ENCODE results near the gene GSN. TPM values are rescaled to one million over a fixed set of nuclear protein-coding genes. Genes with fewer than 3 reads are reported as not detected.

The GSN gene
- polyA plus RNA-seq, 3 donors = 67.4 to 187 (median 95.8) TPM

DNA sequence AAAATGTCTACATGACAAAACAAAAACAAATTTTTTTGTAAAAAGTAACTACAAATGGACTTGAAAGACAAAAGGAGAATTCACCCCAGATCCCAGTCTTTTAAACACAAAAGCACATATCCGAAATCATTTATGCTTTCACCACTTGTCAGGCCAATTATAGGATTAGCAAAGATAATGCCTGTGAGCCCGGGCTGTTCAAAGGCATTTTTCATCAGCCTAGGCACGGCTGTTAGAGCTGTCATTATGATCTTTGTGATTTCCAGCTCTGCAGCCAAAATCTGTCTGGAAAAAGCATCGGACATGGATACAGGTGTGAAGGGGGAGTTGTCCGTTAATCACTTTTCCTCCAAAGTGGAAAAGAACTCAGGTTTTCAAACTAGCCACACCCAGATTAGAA is 42.7 kb upstream of the GSN start:
- peaks cover 0 to 4% (median 2%) of the 10 kb centered on the region in 3 donors for H3K27me3 Mint-ChIP-seq (ENCODE audit: low read depth in 3 of 3)
- H3K27ac Mint-ChIP-seq = no peak overlapping the region
- intact Hi-C loops (cut with micrococcal nuclease) = no loop called here
- no peaks in the 10 kb centered on the region for H3K9me3 Mint-ChIP-seq
- H3K4me3 Mint-ChIP-seq = no peak overlapping the region
- Histone ChIP-seq H3K79me2 (ENCODE audit: insufficient read depth, low read length) (no peaks in the 10 kb centered on the region), H4K20me1 (ENCODE audit: insufficient read depth, low read length) (no peaks in the 10 kb centered on the region), H3K9ac (ENCODE audit: insufficient read depth, low read length, poor library complexity, severe bottlenecking) (no peak overlapping the region), H3K4me2 (replicated peaks; ENCODE audit: extremely low read depth, low read length, poor library complexity, severe bottlenecking) (no peak overlapping the region), H3K27ac (ENCODE audit: low read depth in 1 of 2, low read length in 2 of 2) (no peak overlapping the region), H2AFZ (ENCODE audit: insufficient read depth, low read depth, low read length, poor library complexity, severe bottlenecking) (no peak overlapping the region), H3K9me3 (replicated peaks in 1 of 2; ENCODE audit: control insufficient read depth in 1 of 2, insufficient read depth in 1 of 2, low read length in 2 of 2) (no peaks in the 10 kb centered on the region), H3K36me3 (replicated peaks in 1 of 2; ENCODE audit: control insufficient read depth in 1 of 2, insufficient read depth in 2 of 2, low read length in 2 of 2) (no peaks in the 10 kb centered on the region), H3K4me1 (ENCODE audit: control insufficient read depth in 1 of 2, insufficient read depth in 2 of 2, low read length in 2 of 2) (peaks cover 24 to 32% of the 10 kb centered on the region in 2 donors), H3K27me3 (ENCODE audit: control insufficient read depth in 2 of 2, insufficient read depth in 2 of 2, low read length in 2 of 2) (no peaks in the 10 kb centered on the region), H3K4me3 (replicated peaks in 1 of 3; ENCODE audit: low read depth in 2 of 3, low read length in 3 of 3) (no peak overlapping the region)
- no peak for DNase-seq
- TF ChIP-seq, protein P1, sequence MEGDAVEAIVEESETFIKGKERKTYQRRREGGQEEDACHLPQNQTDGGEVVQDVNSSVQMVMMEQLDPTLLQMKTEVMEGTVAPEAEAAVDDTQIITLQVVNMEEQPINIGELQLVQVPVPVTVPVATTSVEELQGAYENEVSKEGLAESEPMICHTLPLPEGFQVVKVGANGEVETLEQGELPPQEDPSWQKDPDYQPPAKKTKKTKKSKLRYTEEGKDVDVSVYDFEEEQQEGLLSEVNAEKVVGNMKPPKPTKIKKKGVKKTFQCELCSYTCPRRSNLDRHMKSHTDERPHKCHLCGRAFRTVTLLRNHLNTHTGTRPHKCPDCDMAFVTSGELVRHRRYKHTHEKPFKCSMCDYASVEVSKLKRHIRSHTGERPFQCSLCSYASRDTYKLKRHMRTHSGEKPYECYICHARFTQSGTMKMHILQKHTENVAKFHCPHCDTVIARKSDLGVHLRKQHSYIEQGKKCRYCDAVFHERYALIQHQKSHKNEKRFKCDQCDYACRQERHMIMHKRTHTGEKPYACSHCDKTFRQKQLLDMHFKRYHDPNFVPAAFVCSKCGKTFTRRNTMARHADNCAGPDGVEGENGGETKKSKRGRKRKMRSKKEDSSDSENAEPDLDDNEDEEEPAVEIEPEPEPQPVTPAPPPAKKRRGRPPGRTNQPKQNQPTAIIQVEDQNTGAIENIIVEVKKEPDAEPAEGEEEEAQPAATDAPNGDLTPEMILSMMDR (IDR thresholded peaks at IDR 0.05) = no peak
- H3K4me1 Mint-ChIP-seq = peaks cover 30% of the 10 kb centered on the region
- H3K36me3 Mint-ChIP-seq = peaks cover 0 to 2% of the 10 kb centered on the region in 2 donors
- no CpG with 5 or more reads among the region's 5 CpGs for WGBS (ENCODE audit: insufficient coverage)

DNA sequence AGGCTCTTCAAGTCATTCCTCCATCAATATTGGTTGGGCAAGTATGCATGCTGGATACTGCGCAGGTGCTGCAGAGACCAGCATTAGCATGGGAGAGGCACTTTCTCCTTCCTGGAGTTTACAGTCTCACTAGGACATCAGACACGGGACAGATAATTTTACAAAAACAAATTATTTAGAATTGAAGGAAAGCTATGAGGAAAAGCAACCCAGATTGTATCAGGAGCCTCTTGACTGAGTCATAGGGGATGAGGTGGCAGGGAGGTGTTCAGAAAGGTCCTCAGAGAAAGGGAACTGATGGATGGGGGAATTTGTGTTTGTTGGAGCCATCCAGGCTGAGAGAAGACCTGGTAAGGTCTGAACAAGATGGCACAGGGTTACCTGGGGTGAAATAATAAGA is 41.8 kb upstream of the GSN start:
- no peak overlapping the region for H3K4me3 Mint-ChIP-seq
- H3K27ac Mint-ChIP-seq = no peak overlapping the region
- H3K9me3 Mint-ChIP-seq = no peaks in the 10 kb centered on the region
- no CpG with 5 or more reads among the region's 2 CpGs for WGBS (ENCODE audit: insufficient coverage)
- H3K4me1 ChIP-seq (ENCODE audit: control insufficient read depth in 1 of 2, insufficient read depth in 2 of 2, low read length in 2 of 2) = peaks cover 19 to 29% of the 10 kb centered on the region in 2 donors
- no peaks in the 10 kb centered on the region for H3K36me3 Mint-ChIP-seq
- no peaks in the 10 kb centered on the region for H3K36me3 ChIP-seq (replicated peaks in 1 of 2; ENCODE audit: control insufficient read depth in 1 of 2, insufficient read depth in 2 of 2, low read length in 2 of 2)
- no peaks in the 10 kb centered on the region for H3K9me3 ChIP-seq (replicated peaks in 1 of 2; ENCODE audit: control insufficient read depth in 1 of 2, insufficient read depth in 1 of 2, low read length in 2 of 2)
- no peak overlapping the region for H3K27ac ChIP-seq (ENCODE audit: low read depth in 1 of 2, low read length in 2 of 2)
- peak in 1 of 3 donors; percentile 42 for DNase-seq
- intact Hi-C loops (cut with micrococcal nuclease) = no loop called here
- H3K4me1 Mint-ChIP-seq = peaks cover 24% of the 10 kb centered on the region
- H2AFZ ChIP-seq (ENCODE audit: insufficient read depth, low read depth, low read length, poor library complexity, severe bottlenecking) = no peak overlapping the region
- peaks cover 0 to 4% (median 2%) of the 10 kb centered on the region in 3 donors for H3K27me3 Mint-ChIP-seq (ENCODE audit: low read depth in 3 of 3)
- H3K27me3 ChIP-seq (ENCODE audit: control insufficient read depth in 2 of 2, insufficient read depth in 2 of 2, low read length in 2 of 2) = no peaks in the 10 kb centered on the region
- H3K4me2 ChIP-seq (replicated peaks; ENCODE audit: extremely low read depth, low read length, poor library complexity, severe bottlenecking) = no peak overlapping the region
- H3K9ac ChIP-seq (ENCODE audit: insufficient read depth, low read length, poor library complexity, severe bottlenecking) = no peak overlapping the region
- TF ChIP-seq, protein P1 (IDR thresholded peaks at IDR 0.05) = no peak
- H4K20me1 ChIP-seq (ENCODE audit: insufficient read depth, low read length) = no peaks in the 10 kb centered on the region
- no peaks in the 10 kb centered on the region for H3K79me2 ChIP-seq (ENCODE audit: insufficient read depth, low read length)
- H3K4me3 ChIP-seq (replicated peaks in 1 of 3; ENCODE audit: low read depth in 2 of 3, low read length in 3 of 3) = no peak overlapping the region

Measured in CD14-positive monocyte (primary cell).